ENCODE data around the gene TTC9C. TPM values are rescaled to one million over a fixed set of nuclear protein-coding genes. Genes with fewer than 3 reads are reported as not detected.

The TTC9C gene
- total and polyA plus RNA-seq, 2 of the 13 experiments (the other 11 are each of a cell fraction or from before 2014, with no cell fraction given): 28.0 to 36.4 TPM

- TF ChIP-seq ATF1 (CRISPR knock-in tag; IDR thresholded peaks at IDR 0.05): peak; percentile 70
- TF ChIP-seq SAP130 (CRISPR knock-in tag; IDR thresholded peaks at IDR 0.05; ENCODE audit: low read depth): peak; percentile 75
- TF ChIP-seq HMGXB3 (CRISPR knock-in tag; IDR thresholded peaks at IDR 0.05; ENCODE audit: borderline replicate concordance): 0 out of 2 replicates have a peak, but pooled peaks have one; percentile 38
- no peak for TF ChIP-seq ZNF3 (CRISPR knock-in tag; IDR thresholded peaks at IDR 0.05)
- peak; percentile 72 for TF ChIP-seq GABPA (IDR thresholded peaks at IDR 0.05; ENCODE audit: low read depth, low read length)
- TF ChIP-seq GABPA (CRISPR knock-in tag; IDR thresholded peaks at IDR 0.05; ENCODE audit: low read depth): peak; percentile 96
- peak; percentile 17; the same call in 1 of the 2 replicates for TF ChIP-seq HIVEP1 (CRISPR knock-in tag; IDR thresholded peaks at IDR 0.05)
- peak; percentile 48; the same call in 1 of the 2 replicates for TF ChIP-seq LBX2 (CRISPR knock-in tag; IDR thresholded peaks at IDR 0.05; ENCODE audit: borderline replicate concordance)
- no peak for TF ChIP-seq ZBTB25 (CRISPR knock-in tag; IDR thresholded peaks at IDR 0.05)
- peak; percentile 70 for TF ChIP-seq SIN3B (IDR thresholded peaks at IDR 0.05; ENCODE audit: low read length)
- peak; percentile 85 for TF ChIP-seq CREB1 (IDR thresholded peaks at IDR 0.05)
- peak; percentile 73 for TF ChIP-seq CREB1 (CRISPR knock-in tag; IDR thresholded peaks at IDR 0.05)
- TF ChIP-seq TIGD3 (CRISPR knock-in tag; IDR thresholded peaks at IDR 0.05; ENCODE audit: borderline replicate concordance): peak; percentile 44; the same call in 1 of the 2 replicates
- peak; percentile 98 for TF ChIP-seq SP4 (CRISPR knock-in tag; IDR thresholded peaks at IDR 0.05)
- TF ChIP-seq FIP1L1 (IDR thresholded peaks at IDR 0.05; ENCODE audit: borderline replicate concordance, insufficient read depth, low read depth, low read length): no peak
- peak; percentile 80 for TF ChIP-seq KAT8 (CRISPR knock-in tag; IDR thresholded peaks at IDR 0.05)
- no peak for TF ChIP-seq ATF7 (IDR thresholded peaks at IDR 0.05)
- no peak for TF ChIP-seq ATF7 (CRISPR knock-in tag; IDR thresholded peaks at IDR 0.05)
- TF ChIP-seq SALL1 (CRISPR knock-in tag; IDR thresholded peaks at IDR 0.05): peak; percentile 78
- TF ChIP-seq ZNF724P (CRISPR knock-in tag; IDR thresholded peaks at IDR 0.05; ENCODE audit: borderline replicate concordance): peak; percentile 8; the same call in 1 of the 2 replicates
- no peak for TF ChIP-seq SKIL (CRISPR knock-in tag; IDR thresholded peaks at IDR 0.05; ENCODE audit: borderline replicate concordance)
Measured at GRCh38 chr11:62753736-62754603, 25.7 kb downstream of the TTC9C start, which contains the start of gene ZBTB3 (continued).
